GM23338 (cell line): ENCODE results near the gene ZNF497. TPM values are rescaled to one million over a fixed set of nuclear protein-coding genes. Genes with fewer than 3 reads are reported as not detected.

Experiments used
- ATAC-seq: fragments of 200-7000 bp; cut with Tn5 transposase; 3 replicates; pipeline ENCODE4 v1.9.1; 2020
- DNase-seq: peaks from one replicate; pipeline ENCODE4 v3.0.0-alpha.2; 2015; ENCODE audit warnings: low spot score
- H2AFZ ChIP-seq: fragments of 200-600 bp; sonication (generic); 2 replicates; pipeline ENCODE4 v1.8.0; 2016; ENCODE audit warnings: antibody characterized with exemption, mild to moderate bottlenecking, moderate library complexity
- H3F3A ChIP-seq: fragments of 200-600 bp; sonication (generic); replicated peaks from 2 replicates; pipeline ENCODE4 v1.8.0; 2017; ENCODE audit warnings: antibody characterized with exemption, mixed run types, low read depth
- H3K27ac ChIP-seq: fragments of 200-600 bp; sonication (generic); 2 replicates; pipeline ENCODE4 v1.6.1; 2016; ENCODE audit warnings: low read depth
- H3K27me3 ChIP-seq: fragments of 200-600 bp; sonication (generic); 2 replicates; pipeline ENCODE4 v1.8.0; 2016; ENCODE audit warnings: mild to moderate bottlenecking, mixed run types, moderate library complexity; ENCODE audit not compliant: insufficient read depth
- H3K36me3 ChIP-seq: fragments of 200-600 bp; sonication (generic); 2 replicates; pipeline ENCODE4 v1.8.0; 2016; ENCODE audit warnings: mild to moderate bottlenecking; ENCODE audit not compliant: insufficient read depth
- H3K4me1 ChIP-seq: fragments of 200-600 bp; sonication (generic); 2 replicates; pipeline ENCODE4 v1.8.0; 2016; ENCODE audit warnings: mild to moderate bottlenecking, moderate library complexity; ENCODE audit not compliant: insufficient read depth
- H3K4me2 ChIP-seq: fragments of 200-600 bp; sonication (generic); 2 replicates; pipeline ENCODE4 v1.7.1; 2017; ENCODE audit warnings: mixed run types
- H3K4me3 ChIP-seq: fragments of 200-600 bp; sonication (generic); 2 replicates; pipeline ENCODE4 v1.6.1; 2016; ENCODE audit warnings: mixed run types
- H3K79me2 ChIP-seq: fragments of 200-600 bp; sonication (generic); replicated peaks from 2 replicates; pipeline ENCODE4 v1.8.0; 2017; ENCODE audit warnings: mild to moderate bottlenecking; ENCODE audit not compliant: insufficient read depth
- H3K9me2 ChIP-seq: fragments of 200-600 bp; sonication (generic); 2 replicates; pipeline ENCODE4 v1.8.0; 2017; ENCODE audit not compliant: insufficient read depth
- H4K20me1 ChIP-seq: fragments of 200-600 bp; sonication (generic); replicated peaks from 2 replicates; pipeline ENCODE4 v1.8.0; 2017; ENCODE audit warnings: mild to moderate bottlenecking; ENCODE audit not compliant: insufficient read depth
- H3K27ac Mint-ChIP-seq: 2 replicates; pipeline ENCODE4 v1.8.0; 2020; ENCODE audit warnings: inconsistent platforms, mild to moderate bottlenecking, moderate library complexity, mixed read lengths
- H3K27me3 Mint-ChIP-seq: 3 replicates; pipeline ENCODE4 v1.8.0; 2022; ENCODE audit warnings: low read depth, mild to moderate bottlenecking, moderate library complexity, mixed read lengths, inconsistent platforms; ENCODE audit not compliant: insufficient read depth, poor library complexity
- H3K36me3 Mint-ChIP-seq: 3 replicates; pipeline ENCODE4 v1.8.0; 2021; ENCODE audit warnings: low read depth, mild to moderate bottlenecking, inconsistent platforms, moderate library complexity, mixed read lengths
- H3K4me1 Mint-ChIP-seq: 3 replicates; pipeline ENCODE4 v1.8.0; 2020; ENCODE audit warnings: mild to moderate bottlenecking, inconsistent platforms, mixed read lengths
- H3K4me3 Mint-ChIP-seq: 3 replicates; pipeline ENCODE4 v1.8.0; 2021; ENCODE audit warnings: moderate library complexity, mild to moderate bottlenecking, inconsistent platforms, mixed read lengths
- H3K9me3 Mint-ChIP-seq: 3 replicates; pipeline ENCODE4 v1.8.0; 2020; ENCODE audit warnings: moderate library complexity, mild to moderate bottlenecking, inconsistent platforms, mixed read lengths
- CREB1 ChIP-seq: fragments of 250-450 bp; sonication (Bioruptor Pico); IDR thresholded peaks from 2 replicates; pipeline ENCODE4 v1.5.0; 2020; ENCODE audit warnings: low read depth, mild to moderate bottlenecking, moderate library complexity
- CTCF ChIP-seq, 2 experiments: fragments of 200-600 bp in 1 of 2; sonication (generic) in 1 of 2; conservative IDR thresholded peaks; 2 replicates each; pipeline versions ENCODE4 v1.5.1 to v1.6.1; 2016 to 2017; ENCODE audit warnings: antibody characterized with exemption in 2 of 2, low read depth in 2 of 2, mild to moderate bottlenecking in 2 of 2, moderate library complexity in 1 of 2
- ETS1 ChIP-seq: IDR thresholded peaks from 2 replicates; pipeline ENCODE4 v1.6.1; 2016; ENCODE audit warnings: antibody characterized with exemption
- EZH2 ChIP-seq: fragments of 200-600 bp; sonication (generic); IDR thresholded peaks from one replicate; pipeline ENCODE4 v1.8.0; 2017; ENCODE audit warnings: antibody characterized with exemption, mild to moderate bottlenecking, low read depth; ENCODE audit not compliant: unreplicated experiment
- EZH2phosphoT487 ChIP-seq: fragments of 200-600 bp; sonication (generic); IDR thresholded peaks from one replicate; pipeline ENCODE4 v1.8.1; 2018; ENCODE audit warnings: antibody characterized with exemption; ENCODE audit not compliant: unreplicated experiment
- JUNB ChIP-seq: IDR thresholded peaks from one replicate; pipeline ENCODE4 v1.6.1; 2016; ENCODE audit warnings: antibody characterized with exemption; ENCODE audit not compliant: unreplicated experiment
- NANOG ChIP-seq: IDR thresholded peaks from 2 replicates; pipeline ENCODE4 v1.6.1; 2016; ENCODE audit warnings: antibody characterized with exemption, borderline replicate concordance
- POLR2AphosphoS5 ChIP-seq: IDR thresholded peaks from 2 replicates; pipeline ENCODE4 v1.6.1; 2016; ENCODE audit warnings: antibody characterized with exemption, low read depth
- REST ChIP-seq: IDR thresholded peaks from one replicate; pipeline ENCODE4 v1.6.1; 2018; ENCODE audit warnings: antibody characterized with exemption; ENCODE audit not compliant: unreplicated experiment
- STAT1 ChIP-seq: IDR thresholded peaks from one replicate; pipeline ENCODE4 v1.6.1; 2016; ENCODE audit warnings: antibody characterized with exemption; ENCODE audit not compliant: unreplicated experiment
- ZNF114 ChIP-seq: fragments of 250-450 bp; sonication (Bioruptor Pico); IDR thresholded peaks from 2 replicates; pipeline ENCODE4 v1.5.0; 2020; ENCODE audit warnings: mild to moderate bottlenecking, moderate library complexity
- ZNF331 ChIP-seq: fragments of 250-450 bp; sonication (Bioruptor Pico); IDR thresholded peaks from 2 replicates; pipeline ENCODE4 v1.5.0; 2020; ENCODE audit warnings: low read depth, mild to moderate bottlenecking, moderate library complexity
- ZNF462 ChIP-seq: fragments of 250-450 bp; sonication (Bioruptor Pico); IDR thresholded peaks from 2 replicates; pipeline ENCODE4 v1.5.0; 2020; ENCODE audit warnings: mild to moderate bottlenecking, moderate library complexity
- polyA plus RNA-seq: library from polyadenylated mRNA; unstranded; fragments of >200 nt; fragmentation: Nextera tagmentation; extraction: Ambion mirVana; gene quantifications from 2 replicates; pipeline ENCODE4 v1.2.1, GENCODE V29; 2016
- total RNA-seq: library from RNA; depleted of rRNA; stranded (reverse); fragments of >200 nt; shearing (Covaris generic); gene quantifications from 2 replicates; pipeline ENCODE4 v1.2.3, GENCODE V29; 2014

ZNF497 gene
- total and polyA plus RNA-seq, 2 experiments from 2014 or later, result 0.44 to 2.0 TPM

GRCh38 chr19:58367698-58368454, 5.3 kb upstream of the ZNF497 start:
- H3K79me2 ChIP-seq, result no peaks in the 10 kb centered on the region
- H3K4me3 ChIP-seq, result no peak overlapping the region
- H3K4me2 ChIP-seq, result no peak overlapping the region
- no peak overlapping the region for H3K4me3 Mint-ChIP-seq
- H3K27ac Mint-ChIP-seq, result no peak overlapping the region
- peaks cover 4% of the 10 kb centered on the region; the same call in 1 of the 2 replicates for H3F3A ChIP-seq
- ATAC-seq, result peak; percentile 13
- no peaks in the 10 kb centered on the region for H3K9me2 ChIP-seq
- H3K27me3 Mint-ChIP-seq, result peaks cover 4% of the 10 kb centered on the region
- no peak for DNase-seq
- no peak overlapping the region for H2AFZ ChIP-seq
- H3K27ac ChIP-seq, result no peak overlapping the region
- TF ChIP-seq NANOG, result no peak
- TF ChIP-seq ETS1, result no peak
- no peak for TF ChIP-seq ZNF331 (CRISPR knock-in tag)
- no peak for TF ChIP-seq EZH2
- TF ChIP-seq STAT1, result no peak
- no peak for TF ChIP-seq EZH2phosphoT487
- TF ChIP-seq CREB1 (CRISPR knock-in tag), result no peak
- no peak for TF ChIP-seq JUNB
- no peak for TF ChIP-seq POLR2AphosphoS5
- TF ChIP-seq REST, result no peak
- TF ChIP-seq ZNF114 (CRISPR knock-in tag), result no peak
- TF ChIP-seq CTCF (conservative IDR thresholded peaks at IDR 0.05; ENCODE audit: low read depth in 2 of 2), result no peak
- no peak for TF ChIP-seq ZNF462 (CRISPR knock-in tag)
- H4K20me1 ChIP-seq, result no peaks in the 10 kb centered on the region
- no peaks in the 10 kb centered on the region for H3K4me1 Mint-ChIP-seq
- H3K36me3 Mint-ChIP-seq, result peaks cover 3% of the 10 kb centered on the region; the same call in 1 of the 3 replicates
- H3K4me1 ChIP-seq, result no peaks in the 10 kb centered on the region
- no peaks in the 10 kb centered on the region for H3K9me3 Mint-ChIP-seq
- no peaks in the 10 kb centered on the region for H3K36me3 ChIP-seq
- no peaks in the 10 kb centered on the region for H3K27me3 ChIP-seq
